ELF-1 (cell line): Measurements from ENCODE around the gene ZFHX2.
A peak's percentile ranks its signal among the peaks of the same experiment; 100 is the strongest.

ENCODE experiments used
- DNase-seq: peaks from one replicate; pipeline ENCODE4 v3.0.0-alpha.2; 2016; ENCODE audit warnings: low read depth, low spot score

The ZFHX2 gene

GRCh38 chr14:23572836-23573235 lies 21.3 kb upstream of the ZFHX2 start:
- no peak for DNase-seq

GRCh38 chr14:23572524-23572828 lies 20.9 kb upstream of the ZFHX2 start:
- DNase-seq, result no peak

- DNase-seq, result no peak
Observed at GRCh38 chr14:23571701-23572523, 20.3 kb upstream of the ZFHX2 start.

DNA sequence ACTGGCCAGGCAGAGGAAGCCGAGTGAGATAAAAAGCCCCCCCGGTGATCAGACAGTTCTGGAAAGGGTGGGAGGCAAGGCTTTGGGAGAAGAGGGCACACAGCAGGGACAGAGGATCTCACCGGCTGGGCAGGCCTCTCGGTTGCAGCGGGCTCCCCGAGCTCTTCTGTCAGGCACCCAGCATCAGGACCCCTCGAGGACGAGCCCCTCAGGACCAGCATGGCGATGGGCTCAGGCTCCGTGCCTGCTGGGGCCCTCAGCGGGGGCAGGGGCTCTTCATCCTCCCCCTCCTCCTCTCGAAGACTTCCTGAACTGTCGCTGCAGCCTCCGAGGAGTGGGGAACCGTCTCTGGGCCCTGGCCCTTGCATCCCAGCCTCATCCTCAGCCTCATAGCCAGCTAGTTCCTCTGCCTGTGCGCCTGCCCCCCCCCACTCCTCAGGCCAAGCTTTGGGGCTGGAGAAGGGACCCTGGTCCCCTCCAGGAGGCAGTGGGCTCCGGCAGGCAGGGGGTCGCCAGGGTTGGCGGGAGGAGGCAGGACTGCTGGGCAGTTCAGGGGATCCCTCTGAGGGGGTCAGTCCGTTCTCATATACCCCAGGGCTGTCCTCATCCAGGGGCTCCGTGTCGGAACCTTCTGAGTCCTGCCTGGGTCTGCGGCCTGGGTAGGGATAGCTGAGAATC lies 19.4 kb upstream of the ZFHX2 start:
- DNase-seq, result no peak

DNA sequence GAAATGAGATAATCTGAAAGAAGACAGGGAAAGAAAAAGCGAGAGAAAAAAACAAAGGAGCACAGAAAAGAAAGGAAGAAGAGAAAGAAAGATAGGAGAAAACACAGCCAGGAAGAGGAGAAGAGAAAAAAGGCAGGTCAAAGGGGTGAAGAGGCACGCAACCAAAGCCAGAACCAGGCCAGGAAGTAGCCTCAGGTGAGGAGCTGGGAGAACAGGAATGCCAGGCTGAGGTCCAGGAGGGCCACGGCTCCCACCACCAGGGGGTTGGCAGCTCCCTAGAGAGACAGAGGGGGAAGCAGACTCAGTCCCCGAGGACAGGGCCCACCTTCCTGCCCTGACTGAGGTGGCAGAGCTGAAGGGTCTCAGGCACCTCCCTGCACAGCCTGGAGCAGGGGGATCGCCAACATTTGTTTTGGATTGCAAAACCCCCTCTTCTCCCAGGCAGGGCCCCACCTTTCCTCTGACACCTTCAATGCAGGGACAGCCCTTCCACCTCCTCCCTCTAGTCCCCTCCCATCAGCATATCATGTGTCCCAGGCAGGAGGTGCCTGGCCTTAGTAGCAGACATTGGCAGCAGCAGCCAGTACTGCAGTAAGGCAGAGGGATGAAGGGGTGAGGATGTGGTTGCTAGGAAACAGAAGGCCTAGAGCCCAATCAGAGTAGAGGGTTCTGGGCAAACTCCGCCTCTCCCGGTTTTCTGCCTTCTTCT lies 18.0 kb upstream of the ZFHX2 start:
- DNase-seq, result peak; percentile 77

DNA sequence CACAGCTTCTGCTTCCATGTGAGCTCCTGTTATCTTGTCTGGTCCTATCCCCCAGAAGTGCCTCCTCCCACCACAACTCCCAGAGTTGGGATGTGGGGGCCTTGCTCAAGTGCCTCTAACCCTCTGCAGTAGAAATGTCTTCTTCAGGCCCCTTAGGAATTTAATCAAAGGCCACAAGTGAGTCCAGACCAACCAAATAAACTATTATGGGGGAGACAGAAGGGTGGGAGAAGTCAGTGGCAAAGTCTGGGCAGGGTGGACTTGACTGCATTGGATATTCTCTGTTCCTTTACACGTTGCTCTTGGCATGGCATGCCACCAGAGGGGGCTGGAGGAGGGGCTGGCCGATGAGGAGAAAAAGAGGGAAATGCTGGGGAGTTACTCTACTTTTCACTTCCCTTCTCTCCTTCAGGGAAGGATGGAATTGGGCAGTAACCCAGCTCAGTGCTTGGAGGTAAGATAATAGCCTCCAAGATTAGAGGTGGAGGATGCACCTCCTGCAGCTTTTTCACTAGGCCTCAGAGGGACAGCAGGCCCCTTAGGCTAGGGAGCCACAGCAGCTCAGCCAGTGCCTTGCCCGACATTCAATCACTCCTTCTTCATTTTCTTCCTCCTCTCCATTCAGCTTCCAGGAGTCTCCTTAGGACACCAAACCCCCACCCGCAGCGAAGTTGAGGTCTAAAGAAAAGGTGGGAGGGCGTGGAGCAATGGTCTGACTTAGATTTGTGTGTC lies 17.2 kb upstream of the ZFHX2 start:
- DNase-seq, result no peak

GRCh38 chr14:23568021-23568599 lies 16.5 kb upstream of the ZFHX2 start:
- DNase-seq, result no peak

- peak; percentile 94 for DNase-seq
Observed at GRCh38 chr14:23567186-23568020, 15.8 kb upstream of the ZFHX2 start, which contains the start of gene AP1G2. TSS of gene AP1G2 (minus strand) at chr14:23567791. CDS start at chr14:23567314, 477 bp downstream.

- no peak for DNase-seq
Observed at GRCh38 chr14:23566778-23567185, 15.2 kb upstream of the ZFHX2 start.

GRCh38 chr14:23566112-23566777 lies 14.7 kb upstream of the ZFHX2 start:
- no peak for DNase-seq

DNA sequence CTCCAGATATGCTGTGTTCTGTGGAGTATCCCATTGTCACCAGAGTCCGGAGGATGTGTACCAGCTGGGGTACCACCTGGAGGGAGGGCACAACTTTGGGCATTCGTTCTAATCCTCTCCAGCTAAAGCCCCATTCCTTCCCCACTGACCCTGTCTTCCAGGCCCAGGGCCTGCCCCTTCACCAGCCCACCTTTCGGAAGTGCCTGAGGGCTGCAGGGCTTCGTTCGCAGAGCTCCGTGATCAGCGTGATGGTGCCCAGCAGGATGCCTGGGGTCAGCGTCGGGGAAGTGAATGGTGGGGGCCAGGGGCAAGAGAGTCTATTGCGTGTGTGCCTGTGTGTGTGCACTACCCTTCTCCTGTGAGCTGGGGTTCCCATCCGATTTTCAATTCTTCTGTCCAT lies 14.1 kb upstream of the ZFHX2 start:
- no peak for DNase-seq

GRCh38 chr14:23564876-23565275 lies 13.3 kb upstream of the ZFHX2 start:
- DNase-seq, result no peak

GRCh38 chr14:23564181-23564812 lies 12.7 kb upstream of the ZFHX2 start:
- no peak for DNase-seq

GRCh38 chr14:23563473-23564180 lies 12.1 kb upstream of the ZFHX2 start:
- DNase-seq, result no peak

- peak; percentile 78 for DNase-seq
Observed at GRCh38 chr14:23562822-23563472, 11.4 kb upstream of the ZFHX2 start.

DNA sequence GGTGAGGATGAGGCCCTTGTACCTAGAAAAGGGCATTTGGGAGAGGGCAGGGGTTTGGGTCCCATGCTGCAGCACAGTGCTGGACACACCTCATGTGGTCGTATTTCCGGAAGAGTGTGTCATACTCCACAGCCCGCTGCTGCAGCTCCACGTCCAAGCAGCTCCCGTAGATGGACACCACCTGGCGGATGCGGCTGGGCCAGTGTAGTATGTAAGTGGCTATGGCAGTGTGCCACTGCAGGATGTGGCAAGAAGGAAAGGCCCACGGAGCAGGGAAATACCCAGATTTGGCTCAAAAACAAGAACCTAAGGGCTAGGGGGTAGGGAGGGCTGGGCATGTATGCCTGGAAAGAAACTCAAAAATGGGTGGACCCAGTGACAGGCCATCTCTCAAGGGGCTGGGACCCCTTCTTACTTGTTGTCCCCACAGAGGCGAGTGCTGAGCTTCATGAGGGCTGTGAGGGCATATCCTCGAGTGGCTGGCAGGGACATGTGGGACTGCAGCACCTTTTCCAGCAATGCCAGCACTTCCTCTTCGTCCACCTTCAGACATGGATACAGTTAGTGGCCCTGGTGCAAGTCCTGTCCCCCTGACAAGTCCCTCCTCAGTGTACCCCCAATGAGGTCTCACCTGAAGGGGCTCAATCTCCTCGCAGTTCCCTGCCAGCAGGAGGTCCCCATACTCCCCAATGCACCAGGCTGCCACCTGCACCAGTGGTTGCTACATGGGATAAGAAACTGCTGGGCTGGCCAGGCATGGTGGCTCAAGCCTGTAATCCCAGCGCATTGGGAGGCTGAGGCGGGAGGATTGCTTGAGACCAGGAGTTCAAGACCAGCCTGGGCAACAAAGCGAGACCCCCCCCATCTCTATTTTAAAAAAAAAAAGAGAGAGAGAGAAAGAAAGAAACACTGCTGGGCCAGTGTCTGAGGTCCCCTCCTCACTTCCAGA lies 10.6 kb upstream of the ZFHX2 start:
- DNase-seq, result no peak

- DNase-seq, result no peak
Observed at GRCh38 chr14:23561259-23561658, 9.7 kb upstream of the ZFHX2 start.
